ENCODE measurements around the gene AK9.

DNA sequence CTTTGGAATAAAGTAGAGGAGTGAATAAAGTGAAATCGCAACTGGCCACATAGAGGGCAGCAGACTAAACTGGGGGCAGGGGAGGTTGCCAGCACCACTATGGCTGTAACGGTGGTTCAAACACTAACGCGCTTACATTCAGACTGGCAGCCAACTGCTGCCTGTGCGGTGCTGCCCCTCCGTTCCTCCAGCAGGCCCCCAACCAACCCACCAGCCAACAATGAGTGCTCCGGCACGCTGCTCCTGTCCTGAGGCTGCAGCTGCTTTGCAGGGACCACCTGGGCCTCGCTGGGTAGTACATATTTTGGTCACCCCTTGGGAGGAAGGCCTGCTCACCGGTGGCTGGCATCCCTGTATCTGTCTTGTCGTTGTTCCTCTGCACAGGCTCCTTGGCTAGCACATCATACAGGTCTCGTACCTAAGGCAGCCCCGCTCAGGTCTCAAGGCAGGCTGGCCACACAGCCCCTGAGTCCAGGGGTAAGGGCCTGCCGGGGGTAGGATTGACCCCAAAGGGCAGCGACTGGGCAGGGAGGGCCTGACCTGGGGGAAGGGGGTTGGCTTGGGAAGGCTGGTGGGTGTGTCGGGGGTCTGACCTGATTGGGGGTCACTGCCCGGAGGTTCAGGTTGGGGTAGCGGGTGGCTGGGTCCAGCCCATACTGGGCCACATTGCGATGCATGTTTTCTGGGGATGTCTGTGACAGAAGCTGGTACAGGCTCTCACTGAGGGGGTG is 241.8 kb downstream of the AK9 start:
- no peak for TF ChIP-seq GABPA (IDR thresholded peaks at IDR 0.05 in 1 of 2, conservative IDR thresholded peaks at IDR 0.05 in 1 of 2)
- TF ChIP-seq, protein P1, sequence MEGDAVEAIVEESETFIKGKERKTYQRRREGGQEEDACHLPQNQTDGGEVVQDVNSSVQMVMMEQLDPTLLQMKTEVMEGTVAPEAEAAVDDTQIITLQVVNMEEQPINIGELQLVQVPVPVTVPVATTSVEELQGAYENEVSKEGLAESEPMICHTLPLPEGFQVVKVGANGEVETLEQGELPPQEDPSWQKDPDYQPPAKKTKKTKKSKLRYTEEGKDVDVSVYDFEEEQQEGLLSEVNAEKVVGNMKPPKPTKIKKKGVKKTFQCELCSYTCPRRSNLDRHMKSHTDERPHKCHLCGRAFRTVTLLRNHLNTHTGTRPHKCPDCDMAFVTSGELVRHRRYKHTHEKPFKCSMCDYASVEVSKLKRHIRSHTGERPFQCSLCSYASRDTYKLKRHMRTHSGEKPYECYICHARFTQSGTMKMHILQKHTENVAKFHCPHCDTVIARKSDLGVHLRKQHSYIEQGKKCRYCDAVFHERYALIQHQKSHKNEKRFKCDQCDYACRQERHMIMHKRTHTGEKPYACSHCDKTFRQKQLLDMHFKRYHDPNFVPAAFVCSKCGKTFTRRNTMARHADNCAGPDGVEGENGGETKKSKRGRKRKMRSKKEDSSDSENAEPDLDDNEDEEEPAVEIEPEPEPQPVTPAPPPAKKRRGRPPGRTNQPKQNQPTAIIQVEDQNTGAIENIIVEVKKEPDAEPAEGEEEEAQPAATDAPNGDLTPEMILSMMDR (IDR thresholded peaks at IDR 0.05; ENCODE audit: low read depth, low read length, missing input control): no peak
- TF ChIP-seq, protein P2, sequence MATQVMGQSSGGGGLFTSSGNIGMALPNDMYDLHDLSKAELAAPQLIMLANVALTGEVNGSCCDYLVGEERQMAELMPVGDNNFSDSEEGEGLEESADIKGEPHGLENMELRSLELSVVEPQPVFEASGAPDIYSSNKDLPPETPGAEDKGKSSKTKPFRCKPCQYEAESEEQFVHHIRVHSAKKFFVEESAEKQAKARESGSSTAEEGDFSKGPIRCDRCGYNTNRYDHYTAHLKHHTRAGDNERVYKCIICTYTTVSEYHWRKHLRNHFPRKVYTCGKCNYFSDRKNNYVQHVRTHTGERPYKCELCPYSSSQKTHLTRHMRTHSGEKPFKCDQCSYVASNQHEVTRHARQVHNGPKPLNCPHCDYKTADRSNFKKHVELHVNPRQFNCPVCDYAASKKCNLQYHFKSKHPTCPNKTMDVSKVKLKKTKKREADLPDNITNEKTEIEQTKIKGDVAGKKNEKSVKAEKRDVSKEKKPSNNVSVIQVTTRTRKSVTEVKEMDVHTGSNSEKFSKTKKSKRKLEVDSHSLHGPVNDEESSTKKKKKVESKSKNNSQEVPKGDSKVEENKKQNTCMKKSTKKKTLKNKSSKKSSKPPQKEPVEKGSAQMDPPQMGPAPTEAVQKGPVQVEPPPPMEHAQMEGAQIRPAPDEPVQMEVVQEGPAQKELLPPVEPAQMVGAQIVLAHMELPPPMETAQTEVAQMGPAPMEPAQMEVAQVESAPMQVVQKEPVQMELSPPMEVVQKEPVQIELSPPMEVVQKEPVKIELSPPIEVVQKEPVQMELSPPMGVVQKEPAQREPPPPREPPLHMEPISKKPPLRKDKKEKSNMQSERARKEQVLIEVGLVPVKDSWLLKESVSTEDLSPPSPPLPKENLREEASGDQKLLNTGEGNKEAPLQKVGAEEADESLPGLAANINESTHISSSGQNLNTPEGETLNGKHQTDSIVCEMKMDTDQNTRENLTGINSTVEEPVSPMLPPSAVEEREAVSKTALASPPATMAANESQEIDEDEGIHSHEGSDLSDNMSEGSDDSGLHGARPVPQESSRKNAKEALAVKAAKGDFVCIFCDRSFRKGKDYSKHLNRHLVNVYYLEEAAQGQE (IDR thresholded peaks at IDR 0.05): no peak
- no peak for TF ChIP-seq JUND (IDR thresholded peaks at IDR 0.05)
- no peak for TF ChIP-seq FOXA1 (IDR thresholded peaks at IDR 0.05)
- TF ChIP-seq YY1 (IDR thresholded peaks at IDR 0.05): no peak
- TF ChIP-seq, protein P3, sequence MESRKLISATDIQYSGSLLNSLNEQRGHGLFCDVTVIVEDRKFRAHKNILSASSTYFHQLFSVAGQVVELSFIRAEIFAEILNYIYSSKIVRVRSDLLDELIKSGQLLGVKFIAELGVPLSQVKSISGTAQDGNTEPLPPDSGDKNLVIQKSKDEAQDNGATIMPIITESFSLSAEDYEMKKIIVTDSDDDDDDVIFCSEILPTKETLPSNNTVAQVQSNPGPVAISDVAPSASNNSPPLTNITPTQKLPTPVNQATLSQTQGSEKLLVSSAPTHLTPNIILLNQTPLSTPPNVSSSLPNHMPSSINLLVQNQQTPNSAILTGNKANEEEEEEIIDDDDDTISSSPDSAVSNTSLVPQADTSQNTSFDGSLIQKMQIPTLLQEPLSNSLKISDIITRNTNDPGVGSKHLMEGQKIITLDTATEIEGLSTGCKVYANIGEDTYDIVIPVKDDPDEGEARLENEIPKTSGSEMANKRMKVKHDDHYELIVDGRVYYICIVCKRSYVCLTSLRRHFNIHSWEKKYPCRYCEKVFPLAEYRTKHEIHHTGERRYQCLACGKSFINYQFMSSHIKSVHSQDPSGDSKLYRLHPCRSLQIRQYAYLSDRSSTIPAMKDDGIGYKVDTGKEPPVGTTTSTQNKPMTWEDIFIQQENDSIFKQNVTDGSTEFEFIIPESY (IDR thresholded peaks at IDR 0.05): no peak
